Activated B cell treated with CpG ODN at 0.5 μM for 24 hours (primary cell): ENCODE data around the gene ZNF317. TPM values are rescaled to one million over a fixed set of nuclear protein-coding genes. Genes with fewer than 3 reads are reported as not detected.
"Not testable (repeated sequence)": the region's sequence is repeated elsewhere in the genome, so short reads cannot be mapped to it uniquely, and the experiment has no call there.

Experiments
- ATAC-seq: fragments of 200-7000 bp; cut with Tn5 transposase; one replicate; pipeline ENCODE4 v1.10.0; 2021; ENCODE audit warnings: low read depth, mild to moderate bottlenecking, moderate library complexity
- CTCF ChIA-PET: fragments of 350-600 bp; sonication (Branson Sonifier 250); formaldehyde crosslinking; loops from one replicate; lab custom pipeline; 2021; ENCODE audit warnings: antibody characterized with exemption; lab: Charles Lee
- POLR2A ChIA-PET: fragments of 350-600 bp; sonication (Branson Sonifier 250); formaldehyde crosslinking; loops from one replicate; lab custom pipeline; 2021; ENCODE audit warnings: antibody characterized with exemption; lab: Charles Lee
- DNase-seq: peaks from one replicate; pipeline ENCODE4 v3.0.0; 2022
- H3K27ac Mint-ChIP-seq: one replicate; pipeline ENCODE4 v1.8.0; 2020; ENCODE audit warnings: mixed read lengths
- H3K27me3 Mint-ChIP-seq: one replicate; pipeline ENCODE4 v1.8.0; 2021; ENCODE audit warnings: mixed read lengths
- H3K36me3 Mint-ChIP-seq: one replicate; pipeline ENCODE4 v1.8.0; 2021; ENCODE audit warnings: low read depth, mixed read lengths
- H3K4me1 Mint-ChIP-seq: one replicate; pipeline ENCODE4 v1.8.0; 2021; ENCODE audit warnings: mixed read lengths
- H3K4me3 Mint-ChIP-seq: one replicate; pipeline ENCODE4 v1.8.0; 2020; ENCODE audit warnings: mild to moderate bottlenecking, mixed read lengths
- H3K9me3 Mint-ChIP-seq: one replicate; pipeline ENCODE4 v1.8.0; 2020; ENCODE audit warnings: mixed read lengths
- intact Hi-C: fragments of 100-400 bp; cut with micrococcal nuclease; formaldehyde crosslinking; loops from one replicate; pipeline ENCODE4 v1.15.1; 2024
- total RNA-seq: library from RNA; stranded (reverse); gene quantifications from 2 replicates; pipeline ENCODE4 v1.2.3, GENCODE V29; 2022
- TF ChIP-seq, protein P1 (sequence below): fragments of 200-600 bp; IDR thresholded peaks from one replicate; pipeline ENCODE4 v1.8.0; 2022; ENCODE audit warnings: antibody characterized with exemption, mild to moderate bottlenecking

ZNF317 gene
- total RNA-seq, 1 donor from 2014 or later, result 65.8 TPM

DNA sequence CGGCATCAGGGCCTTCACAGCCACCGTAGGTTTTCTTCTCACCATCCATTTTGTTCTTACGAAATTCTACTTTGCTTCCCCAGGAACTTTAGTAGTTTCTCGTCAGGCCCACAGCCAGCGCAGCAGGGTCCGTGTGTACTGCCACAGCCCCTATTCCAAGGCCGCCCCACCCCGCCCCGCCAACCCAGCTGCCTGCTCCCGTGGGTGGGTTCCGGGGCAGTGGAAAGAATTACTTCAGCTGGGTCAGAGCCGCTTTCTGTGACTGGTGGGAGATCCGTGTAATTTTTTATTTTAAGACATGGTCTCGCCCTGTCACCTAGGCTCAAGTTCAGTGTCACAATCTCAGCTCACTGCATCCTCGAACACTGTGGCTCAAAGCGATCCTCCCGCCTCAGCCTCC lies 42.8 kb downstream of the ZNF317 start:
- DNase-seq, result no peak
- CTCF ChIA-PET, result no interaction called here
- TF ChIP-seq, protein P1, sequence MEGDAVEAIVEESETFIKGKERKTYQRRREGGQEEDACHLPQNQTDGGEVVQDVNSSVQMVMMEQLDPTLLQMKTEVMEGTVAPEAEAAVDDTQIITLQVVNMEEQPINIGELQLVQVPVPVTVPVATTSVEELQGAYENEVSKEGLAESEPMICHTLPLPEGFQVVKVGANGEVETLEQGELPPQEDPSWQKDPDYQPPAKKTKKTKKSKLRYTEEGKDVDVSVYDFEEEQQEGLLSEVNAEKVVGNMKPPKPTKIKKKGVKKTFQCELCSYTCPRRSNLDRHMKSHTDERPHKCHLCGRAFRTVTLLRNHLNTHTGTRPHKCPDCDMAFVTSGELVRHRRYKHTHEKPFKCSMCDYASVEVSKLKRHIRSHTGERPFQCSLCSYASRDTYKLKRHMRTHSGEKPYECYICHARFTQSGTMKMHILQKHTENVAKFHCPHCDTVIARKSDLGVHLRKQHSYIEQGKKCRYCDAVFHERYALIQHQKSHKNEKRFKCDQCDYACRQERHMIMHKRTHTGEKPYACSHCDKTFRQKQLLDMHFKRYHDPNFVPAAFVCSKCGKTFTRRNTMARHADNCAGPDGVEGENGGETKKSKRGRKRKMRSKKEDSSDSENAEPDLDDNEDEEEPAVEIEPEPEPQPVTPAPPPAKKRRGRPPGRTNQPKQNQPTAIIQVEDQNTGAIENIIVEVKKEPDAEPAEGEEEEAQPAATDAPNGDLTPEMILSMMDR, result no peak
- no peak overlapping the region for H3K27ac Mint-ChIP-seq
- POLR2A ChIA-PET, result no interaction called here
- ATAC-seq, result no peak
- intact Hi-C loops, result no loop called here
- no peaks in the 10 kb centered on the region for H3K27me3 Mint-ChIP-seq
- peaks cover 2% of the 10 kb centered on the region for H3K9me3 Mint-ChIP-seq
- no peaks in the 10 kb centered on the region for H3K4me1 Mint-ChIP-seq
- no peak overlapping the region for H3K4me3 Mint-ChIP-seq
- no peaks in the 10 kb centered on the region for H3K36me3 Mint-ChIP-seq

DNA sequence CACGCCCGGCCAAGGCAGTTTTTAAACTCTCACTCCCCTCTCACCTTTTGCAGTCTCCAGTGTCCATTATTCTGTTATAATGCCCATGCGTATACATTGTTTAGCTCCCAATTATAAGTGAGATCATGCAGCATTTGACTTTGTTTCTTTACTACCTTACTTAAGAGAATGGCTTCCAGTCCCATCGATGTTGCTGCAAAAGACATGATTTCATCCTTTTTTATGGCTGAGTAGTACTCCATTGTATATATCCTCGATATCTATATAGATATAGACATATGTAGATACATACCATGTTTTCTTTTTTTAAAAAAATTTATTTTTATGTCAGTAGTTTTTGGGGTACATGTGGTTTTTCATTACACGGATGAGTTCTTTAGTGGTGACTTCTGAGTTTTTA lies 47.0 kb downstream of the ZNF317 start:
- no peak overlapping the region for H3K27ac Mint-ChIP-seq
- ATAC-seq (no peak), DNase-seq (no peak)
- CTCF ChIA-PET, result no interaction called here
- no peaks in the 10 kb centered on the region for H3K36me3 Mint-ChIP-seq
- no peaks in the 10 kb centered on the region for H3K4me1 Mint-ChIP-seq
- TF ChIP-seq, protein P1, result no peak
- POLR2A ChIA-PET, result no interaction called here
- H3K27me3 Mint-ChIP-seq, result peaks cover under 1% of the 10 kb centered on the region
- no peak overlapping the region for H3K4me3 Mint-ChIP-seq
- H3K9me3 Mint-ChIP-seq, result peaks cover 12% of the 10 kb centered on the region
- intact Hi-C loops, result no loop called here

DNA sequence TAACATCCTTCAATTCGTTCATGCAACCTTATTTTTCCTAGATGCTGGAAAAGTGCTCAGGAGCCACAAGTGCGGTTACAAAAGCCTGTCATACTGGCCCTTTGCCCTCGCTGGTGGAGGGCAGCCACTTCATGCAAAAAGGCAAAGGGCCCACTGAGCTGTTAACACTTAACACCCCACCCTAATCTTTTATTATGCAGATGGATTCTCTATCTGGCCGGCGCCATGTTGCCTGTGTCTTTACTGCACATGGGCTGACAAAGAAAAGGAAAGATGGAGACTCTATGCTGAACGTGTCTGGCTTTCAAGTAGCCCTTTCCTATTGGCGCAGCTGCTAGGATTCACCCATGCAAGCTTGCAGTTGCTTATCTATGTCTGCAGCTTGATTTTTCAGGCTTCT lies 49.3 kb downstream of the ZNF317 start:
- Mint-ChIP-seq H3K4me3 (no peak overlapping the region), H3K9me3 (peaks cover 14% of the 10 kb centered on the region), H3K27ac (no peak overlapping the region), H3K27me3 (peaks cover 10% of the 10 kb centered on the region), H3K4me1 (no peaks in the 10 kb centered on the region), H3K36me3 (no peaks in the 10 kb centered on the region)
- ChIA-PET CTCF (interaction anchor here (1.6 kb wide), 1 partner anchor 16 kb away, joined by 4 read pairs; no protein-coding TSS in a partner anchor), POLR2A (no interaction called here)
- TF ChIP-seq, protein P1, result no peak
- ATAC-seq (no peak), DNase-seq (no peak)
- intact Hi-C loops, result no loop called here

DNA sequence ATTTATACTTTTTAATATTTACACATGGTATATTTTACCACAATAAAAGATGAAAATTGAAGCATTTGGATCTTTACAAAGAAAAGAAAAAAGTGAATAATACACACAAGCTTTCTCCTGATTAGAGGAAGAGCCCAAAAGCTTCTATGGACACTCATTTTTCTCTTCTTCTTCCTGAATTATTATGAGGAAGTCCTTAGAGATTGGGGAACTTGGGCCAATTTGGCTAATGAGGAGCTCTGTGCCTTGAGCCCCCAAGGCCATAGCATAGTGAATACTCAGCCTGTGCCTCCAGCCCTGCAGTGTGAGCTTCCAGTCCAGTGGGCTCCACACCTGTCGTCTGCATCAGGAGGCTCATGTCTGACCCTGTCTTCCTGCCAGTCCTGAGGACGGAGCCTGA lies 57.8 kb downstream of the ZNF317 start:
- H3K9me3 Mint-ChIP-seq, ATAC-seq, DNase-seq, H3K36me3 Mint-ChIP-seq, POLR2A ChIA-PET, H3K4me1 Mint-ChIP-seq, H3K4me3 Mint-ChIP-seq, H3K27ac Mint-ChIP-seq, H3K27me3 Mint-ChIP-seq, intact Hi-C loops, CTCF ChIA-PET: not testable (repeated sequence)

DNA sequence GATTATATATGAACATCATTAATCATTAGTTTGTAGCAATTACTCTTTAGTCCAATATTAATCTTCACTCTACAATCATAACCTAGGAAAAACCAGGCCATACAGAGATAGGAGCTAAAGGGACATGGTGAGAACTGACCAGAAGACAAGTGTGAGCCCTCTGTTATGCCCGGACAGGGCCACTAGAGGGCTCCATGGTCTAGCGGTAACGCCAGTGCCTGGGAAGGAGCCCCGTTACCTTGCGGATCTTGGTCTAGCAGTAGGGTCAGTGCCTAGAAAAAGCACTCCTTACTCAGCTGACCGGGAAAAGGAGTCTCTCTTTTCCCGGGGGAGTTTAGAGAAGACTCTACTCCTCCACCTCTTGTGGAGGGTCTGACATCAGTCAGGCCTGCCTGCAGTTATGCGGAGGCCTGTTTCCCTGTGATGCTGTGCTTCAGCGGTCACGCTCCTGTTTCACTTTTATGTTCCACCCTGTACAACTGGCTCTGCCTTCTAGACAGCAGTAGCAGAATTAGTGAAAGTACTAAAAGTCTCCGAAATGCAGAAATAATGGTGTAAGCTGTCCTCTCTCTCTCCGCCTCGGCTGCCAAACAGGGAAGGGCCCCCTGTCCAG lies 65.4 kb downstream of the ZNF317 start:
- ATAC-seq (peak; percentile 66), DNase-seq (peak; percentile 54)
- Mint-ChIP-seq H3K9me3 (peaks cover 3% of the 10 kb centered on the region), H3K27me3 (peaks cover 8% of the 10 kb centered on the region), H3K4me1 (peaks cover 7% of the 10 kb centered on the region), H3K36me3 (no peaks in the 10 kb centered on the region), H3K4me3 (peak overlapping the region; percentile 66), H3K27ac (no peak overlapping the region)
- POLR2A ChIA-PET, result interaction anchor here (0.6 kb wide), 1 partner anchor 896 kb away, joined by 5 read pairs; no protein-coding TSS in a partner anchor
- intact Hi-C loops, result loop anchor here (1.0 to 10.0 kb wide), 3 partner anchors 69 to 229 kb away; partner anchors contain the start of genes ZNF266 and ZNF559
- CTCF ChIA-PET, result interaction anchor here (0.8 to 2.0 kb wide), 14 partner anchors 10 to 593 kb away, joined by 3 to 14 read pairs (median 4); partner anchors contain the start of gene ZNF121
- TF ChIP-seq, protein P1, result peak; percentile 72

Other genes starting within 250 kb of the ZNF317 start
- gene MUC16, start 130.0 kb upstream of the ZNF317 start, total RNA-seq, result 0.15 and 0.16 TPM in 2 replicates
- not detected in 2 replicates for gene OR1M1, start 53.3 kb upstream of the ZNF317 start, total RNA-seq
- gene OR7G2, start 32.9 kb upstream of the ZNF317 start, total RNA-seq, result not detected in 2 replicates
- not detected in 2 replicates for gene OR7G1, start 24.6 kb upstream of the ZNF317 start, total RNA-seq
- not detected in 2 replicates for gene OR7G3, start 13.4 kb upstream of the ZNF317 start, total RNA-seq
- gene OR7D2, start 38.6 kb downstream of the ZNF317 start, total RNA-seq, result not detected in 2 replicates
- not detected in 2 replicates for gene OR7D4, start 79.2 kb downstream of the ZNF317 start, total RNA-seq
- not detected in 2 replicates for gene OR7E24, start 110.5 kb downstream of the ZNF317 start, total RNA-seq
- 10.3 and 11.7 TPM in 2 replicates for gene ZNF699, start 169.4 kb downstream of the ZNF317 start, total RNA-seq
- 22.0 and 22.8 TPM in 2 replicates for gene ZNF559, start 183.8 kb downstream of the ZNF317 start, total RNA-seq
- 1.3 and 1.4 TPM in 2 replicates for gene ZNF177, start 222.6 kb downstream of the ZNF317 start, total RNA-seq